Fibroblast of skin of abdomen (primary cell): ENCODE measurements around the gene MED8. TPM values are rescaled to one million over a fixed set of nuclear protein-coding genes. Genes with fewer than 3 reads are reported as not detected.
A peak's percentile ranks its signal among the peaks of the same experiment; 100 is the strongest.

Source experiments
- DNase-seq: peaks from one replicate; pipeline ENCODE4 v3.0.0-alpha.2; 2013
- polyA plus RNA-seq, 2 experiments: library from polyadenylated mRNA; unstranded; fragments of 120-200 nt; gene quantifications; one replicate each; pipeline ENCODE4 v1.2.1, GENCODE V29; 2013; ENCODE audit not compliant: insufficient read length in 2 of 2

MED8 gene, protein sequence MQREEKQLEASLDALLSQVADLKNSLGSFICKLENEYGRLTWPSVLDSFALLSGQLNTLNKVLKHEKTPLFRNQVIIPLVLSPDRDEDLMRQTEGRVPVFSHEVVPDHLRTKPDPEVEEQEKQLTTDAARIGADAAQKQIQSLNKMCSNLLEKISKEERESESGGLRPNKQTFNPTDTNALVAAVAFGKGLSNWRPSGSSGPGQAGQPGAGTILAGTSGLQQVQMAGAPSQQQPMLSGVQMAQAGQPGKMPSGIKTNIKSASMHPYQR
- 73.8 TPM for polyA plus RNA-seq (2013, experiment 1 of 2; ENCODE audit: insufficient read length)
- polyA plus RNA-seq (2013, experiment 2 of 2; ENCODE audit: insufficient read length), result 74.1 TPM

- DNase-seq, result peak; percentile 93
Observed at GRCh38 chr1:43389326-43390313, at the start of gene MED8, which contains the start of gene SZT2. TSS of gene MED8 (minus strand) at chr1:43389800. CDS start at chr1:43389764, 36 bp downstream. TSS of gene SZT2 (plus strand) at chr1:43389899. CDS start at chr1:43389969, 70 bp downstream.

GRCh38 chr1:43438953-43439581, 49.5 kb upstream of the MED8 start:
- DNase-seq, result no peak

DNA sequence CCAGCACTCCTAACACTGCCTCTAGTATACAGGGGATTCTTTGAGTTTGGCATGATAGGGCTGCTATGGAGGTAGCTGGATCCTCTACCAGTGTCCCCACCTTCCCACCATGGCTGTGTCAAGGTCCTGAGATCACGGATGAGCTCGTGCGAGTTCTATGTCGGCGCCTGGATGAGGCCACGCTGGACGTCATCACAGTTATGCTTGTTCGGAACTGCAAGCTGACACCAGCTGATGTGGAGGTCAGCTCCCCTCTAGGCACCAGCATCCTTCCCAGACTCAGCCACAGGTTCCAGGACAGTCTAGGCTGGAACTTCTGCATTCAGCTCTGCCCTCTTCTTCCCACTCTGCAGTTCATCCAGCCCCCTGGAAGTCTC, 49.0 kb upstream of the MED8 start:
- no peak for DNase-seq

DNA sequence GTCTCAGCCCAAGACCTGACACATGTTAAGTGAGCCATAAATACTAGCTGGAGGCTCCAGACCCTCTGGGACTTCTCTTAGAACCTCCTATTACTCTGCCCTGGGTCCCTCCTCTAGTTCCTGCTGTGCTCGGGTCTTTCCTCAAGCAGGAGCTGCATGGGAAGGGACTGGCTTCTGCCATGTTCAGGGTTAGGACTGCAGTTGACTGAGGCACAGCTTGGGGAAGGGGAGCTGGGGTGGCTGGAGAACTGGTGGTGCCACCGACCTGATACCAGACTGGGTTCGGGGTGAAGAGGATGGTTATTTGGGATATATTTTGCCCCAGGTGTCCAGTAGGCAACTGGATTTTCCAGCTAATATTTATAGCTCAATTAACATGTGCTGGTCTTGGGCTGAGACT, 48.4 kb upstream of the MED8 start:
- no peak for DNase-seq

DNA sequence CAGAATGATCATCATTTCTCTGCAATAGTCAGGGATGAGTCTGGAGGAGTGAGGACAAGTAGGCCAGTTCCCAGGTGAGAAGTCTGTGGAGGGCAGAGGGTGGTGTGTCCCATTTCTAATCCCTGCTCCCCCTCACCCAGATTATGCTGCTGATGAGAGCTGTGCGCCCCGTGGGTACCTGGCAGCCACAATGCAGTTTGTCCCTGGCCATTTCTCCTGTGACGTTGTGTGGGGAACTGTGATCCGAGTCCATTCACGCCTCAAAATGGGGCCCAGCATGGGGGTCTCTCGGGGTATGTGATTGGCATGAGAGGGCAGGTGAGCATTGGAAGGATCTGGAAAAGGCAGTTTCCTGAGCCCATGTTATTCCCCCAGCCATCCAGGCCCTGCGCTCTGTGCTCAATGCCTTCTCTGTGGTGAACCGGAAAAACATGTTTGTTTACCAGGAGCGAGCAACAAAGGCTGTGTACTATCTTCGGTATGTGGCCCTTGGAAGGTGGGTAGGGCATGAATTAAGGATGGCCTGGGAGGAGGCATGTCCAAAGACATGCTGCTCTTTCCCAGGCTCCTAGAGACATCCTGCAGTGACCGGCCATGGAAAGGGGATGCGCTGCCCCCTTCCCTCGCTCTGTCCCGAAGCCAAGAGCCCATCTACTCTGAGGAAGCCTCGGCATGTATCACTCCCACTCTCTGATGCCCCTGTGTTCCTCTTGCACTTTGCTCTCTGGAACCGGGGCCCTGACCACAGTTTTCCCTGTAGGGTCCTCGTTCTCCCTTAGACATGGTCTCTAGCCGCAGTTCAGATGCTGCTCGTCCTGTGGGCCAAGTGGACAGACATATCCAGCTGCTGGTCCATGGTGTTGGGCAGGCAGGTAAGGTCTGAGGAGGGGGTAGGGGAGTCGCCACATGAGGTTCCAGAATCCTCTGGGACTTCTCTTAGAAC, 47.7 kb upstream of the MED8 start:
- DNase-seq, result no peak

GRCh38 chr1:43436371-43436770, 46.8 kb upstream of the MED8 start:
- no peak for DNase-seq

DNA sequence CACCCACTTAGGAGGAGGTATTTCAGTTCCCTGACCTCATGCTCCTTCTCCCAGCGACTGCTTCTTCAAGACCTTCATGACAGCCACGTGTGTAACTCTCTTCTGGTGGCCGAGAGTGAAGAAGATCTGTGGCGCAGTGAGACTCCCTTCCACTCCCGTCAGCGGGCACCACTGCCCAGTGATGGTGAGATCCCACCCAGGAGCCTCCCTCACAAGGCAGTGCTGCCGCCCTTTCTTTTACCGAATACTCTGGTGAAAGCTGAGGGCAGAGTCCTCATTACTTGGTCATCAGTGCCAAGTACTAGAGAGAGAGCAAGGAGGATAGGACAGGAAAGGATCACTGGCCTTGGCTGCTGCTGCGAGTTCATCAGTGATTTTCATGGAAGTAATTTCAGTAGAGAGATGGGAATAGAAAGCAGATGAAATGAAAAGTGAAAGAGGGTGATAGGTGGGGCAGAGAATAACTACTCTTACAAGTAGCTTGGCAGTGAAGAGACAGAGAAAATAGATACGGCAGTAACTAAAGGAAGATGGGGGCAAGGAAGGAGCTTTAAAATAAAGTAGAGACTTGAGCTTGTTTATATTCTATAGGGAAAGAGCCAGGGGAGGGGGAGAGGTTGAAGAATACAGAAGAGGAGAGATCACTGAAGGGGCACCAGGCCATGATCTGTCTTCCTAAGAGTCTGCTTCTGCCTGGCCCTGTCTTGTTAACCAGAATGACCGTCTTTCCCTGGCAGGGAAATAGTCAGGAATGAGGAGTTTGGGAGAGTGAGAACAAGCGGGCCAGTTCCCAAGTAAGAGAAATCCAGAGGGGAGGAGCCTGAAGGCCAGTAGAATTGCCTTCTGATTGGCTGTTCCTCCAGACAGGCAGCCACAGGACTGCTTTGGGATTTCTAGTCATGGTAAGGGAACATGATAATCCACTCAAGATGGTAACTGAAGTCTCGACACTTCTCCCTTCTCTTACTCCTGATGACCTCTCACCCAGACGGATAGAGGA, 45.8 kb upstream of the MED8 start:
- peak; percentile 42 for DNase-seq

DNA sequence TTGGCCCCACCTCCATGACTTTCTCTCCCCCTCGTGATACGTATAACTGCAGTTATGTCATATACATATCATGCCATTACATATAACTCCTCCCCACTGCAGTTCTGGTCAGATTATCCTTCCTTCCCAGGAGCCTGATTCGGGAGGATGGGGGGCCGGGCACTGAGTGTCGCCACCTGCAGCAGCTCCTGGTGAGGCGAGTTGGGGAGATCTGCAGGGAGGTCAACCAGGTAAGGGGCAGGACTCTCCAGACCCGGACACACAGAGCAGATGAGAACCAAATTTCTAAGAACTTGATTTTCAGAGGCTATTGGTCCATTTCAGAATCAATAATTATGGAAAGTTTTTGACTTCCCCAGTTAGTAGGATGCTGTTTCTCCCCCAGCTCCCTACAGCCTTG, 44.7 kb upstream of the MED8 start:
- no peak for DNase-seq

DNA sequence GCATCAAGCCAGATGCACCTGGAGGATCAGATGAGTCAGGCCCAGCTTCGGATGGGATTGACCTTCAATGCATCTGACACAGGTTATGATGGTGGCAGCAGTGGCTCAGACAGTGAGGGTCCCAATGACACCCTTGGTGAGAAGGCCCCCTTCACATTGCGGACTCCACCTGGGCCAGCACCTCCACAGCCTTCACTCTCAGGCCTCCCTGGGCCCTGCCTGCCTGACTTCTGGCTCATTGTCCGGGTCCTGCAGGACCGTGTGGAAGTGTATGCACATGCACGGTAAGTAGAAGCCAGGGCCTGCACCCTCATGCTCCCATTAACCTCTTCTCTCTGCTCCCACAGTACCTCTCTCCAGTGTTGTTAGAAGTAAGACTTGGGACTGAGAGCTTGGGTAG, 43.3 kb upstream of the MED8 start:
- no peak for DNase-seq

DNA sequence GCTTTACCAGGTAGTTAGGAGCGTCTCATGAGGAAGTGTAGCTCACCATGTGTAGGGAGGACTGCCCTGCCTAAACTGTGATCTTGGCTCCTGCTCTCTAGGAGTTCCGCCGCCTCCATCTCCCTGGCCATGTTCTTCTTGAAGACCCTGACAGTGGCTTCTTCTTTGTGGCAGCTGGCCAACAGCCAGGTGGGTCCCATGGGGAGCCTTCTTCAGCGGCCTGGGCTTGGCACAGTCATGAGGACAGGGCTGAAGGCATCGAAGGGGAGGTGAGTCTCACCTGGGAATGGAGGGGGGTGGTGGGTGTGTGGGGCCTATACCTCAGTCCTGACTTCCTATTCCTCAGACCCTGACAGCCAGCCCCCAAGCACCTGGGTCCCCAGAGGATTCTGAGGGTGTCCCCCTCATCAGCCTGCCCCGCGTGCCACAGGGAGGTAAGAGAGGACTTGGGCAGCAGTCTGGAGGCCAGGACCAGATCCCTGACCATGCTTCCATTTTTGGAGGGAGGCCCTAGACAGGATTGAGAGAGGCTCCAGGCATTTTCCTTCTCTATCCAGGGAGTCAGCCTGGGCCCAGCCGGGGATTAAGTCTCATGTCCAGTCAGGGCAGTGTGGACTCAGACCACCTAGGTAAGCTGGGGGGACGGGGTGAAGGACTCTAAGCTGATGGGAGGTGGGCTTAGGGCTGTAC, 42.7 kb upstream of the MED8 start:
- no peak for DNase-seq

DNA sequence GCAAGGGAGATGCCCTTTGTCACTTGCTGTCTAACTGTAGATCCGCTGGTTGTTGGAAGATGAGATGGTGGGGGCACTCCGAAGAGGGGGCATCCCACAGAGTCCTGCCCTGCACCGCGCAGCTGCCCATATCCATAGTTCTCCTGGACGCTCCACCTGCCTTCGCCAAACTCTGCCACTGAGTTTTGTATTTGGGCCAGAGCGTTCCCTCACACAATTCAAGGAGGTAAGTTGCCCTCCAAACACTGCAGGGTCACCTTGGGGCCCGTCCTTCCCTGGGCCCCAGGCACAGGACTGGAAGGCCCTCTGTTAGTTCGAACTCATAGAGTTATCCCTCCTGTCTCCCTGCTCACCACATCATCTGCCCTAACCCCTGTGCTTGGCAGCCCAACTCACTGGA, 42.1 kb upstream of the MED8 start:
- no peak for DNase-seq

DNA sequence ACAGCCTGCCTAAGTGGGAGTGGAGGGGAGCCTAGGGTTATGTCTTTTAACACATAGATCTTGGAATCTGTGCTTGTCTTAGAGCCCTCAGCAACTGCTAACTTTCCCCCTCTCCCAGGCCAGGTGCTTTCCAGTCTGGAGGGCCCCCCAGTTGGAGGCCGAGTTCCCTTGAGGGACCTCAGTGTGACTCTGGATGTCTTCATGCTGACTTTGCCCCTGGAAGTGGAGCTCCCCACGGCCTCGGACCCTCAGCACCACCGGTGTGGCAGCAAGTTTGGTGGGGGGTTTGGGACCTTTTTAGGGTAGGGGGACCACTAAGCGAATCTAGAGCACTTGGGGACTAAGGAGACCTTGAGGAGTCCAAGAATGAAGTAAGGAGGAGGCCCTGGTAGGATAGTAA, 41.2 kb upstream of the MED8 start:
- no peak for DNase-seq

GRCh38 chr1:43427941-43428340, 38.3 kb upstream of the MED8 start:
- no peak for DNase-seq

DNA sequence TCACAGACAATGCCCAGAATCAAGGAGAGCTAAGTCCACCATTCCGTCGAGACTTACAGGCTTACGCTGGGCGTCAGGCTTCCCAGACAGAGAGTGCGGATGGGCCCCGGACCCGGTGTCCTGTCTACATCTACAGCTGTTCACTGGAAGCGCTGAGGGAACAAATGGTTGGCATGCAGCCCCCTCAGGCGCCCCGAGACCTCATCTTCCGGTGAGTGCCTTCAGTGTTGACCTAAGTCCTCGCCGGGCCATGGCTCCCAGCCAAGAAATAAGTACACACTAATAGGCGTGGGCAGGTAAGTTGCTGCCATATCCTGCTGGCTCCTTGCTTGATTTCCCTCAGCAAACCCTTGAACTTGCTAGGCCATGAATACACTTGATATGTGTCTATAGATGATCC, 37.9 kb upstream of the MED8 start:
- DNase-seq, result no peak

GRCh38 chr1:43426221-43426620, 36.6 kb upstream of the MED8 start:
- no peak for DNase-seq

DNA sequence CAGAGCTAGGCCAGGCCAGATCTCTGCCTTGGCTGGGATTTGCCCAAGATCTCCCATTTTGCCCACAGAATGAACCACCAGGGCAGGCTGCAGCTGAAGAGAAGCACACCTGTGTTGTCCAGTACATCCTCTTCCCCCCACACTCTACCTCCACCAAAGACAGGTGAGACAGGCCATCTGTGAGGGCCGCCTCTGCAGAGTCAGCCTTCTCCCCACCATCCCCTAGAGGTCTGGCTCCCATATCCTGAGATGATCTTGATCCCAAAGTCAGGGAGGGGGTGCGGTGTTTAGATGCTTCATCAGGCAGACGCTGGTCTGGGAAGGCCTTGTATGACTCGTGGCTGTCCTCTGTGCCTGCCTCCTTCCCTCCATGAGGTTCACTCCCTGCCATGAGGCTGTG, 35.4 kb upstream of the MED8 start:
- DNase-seq, result peak; percentile 7

DNA sequence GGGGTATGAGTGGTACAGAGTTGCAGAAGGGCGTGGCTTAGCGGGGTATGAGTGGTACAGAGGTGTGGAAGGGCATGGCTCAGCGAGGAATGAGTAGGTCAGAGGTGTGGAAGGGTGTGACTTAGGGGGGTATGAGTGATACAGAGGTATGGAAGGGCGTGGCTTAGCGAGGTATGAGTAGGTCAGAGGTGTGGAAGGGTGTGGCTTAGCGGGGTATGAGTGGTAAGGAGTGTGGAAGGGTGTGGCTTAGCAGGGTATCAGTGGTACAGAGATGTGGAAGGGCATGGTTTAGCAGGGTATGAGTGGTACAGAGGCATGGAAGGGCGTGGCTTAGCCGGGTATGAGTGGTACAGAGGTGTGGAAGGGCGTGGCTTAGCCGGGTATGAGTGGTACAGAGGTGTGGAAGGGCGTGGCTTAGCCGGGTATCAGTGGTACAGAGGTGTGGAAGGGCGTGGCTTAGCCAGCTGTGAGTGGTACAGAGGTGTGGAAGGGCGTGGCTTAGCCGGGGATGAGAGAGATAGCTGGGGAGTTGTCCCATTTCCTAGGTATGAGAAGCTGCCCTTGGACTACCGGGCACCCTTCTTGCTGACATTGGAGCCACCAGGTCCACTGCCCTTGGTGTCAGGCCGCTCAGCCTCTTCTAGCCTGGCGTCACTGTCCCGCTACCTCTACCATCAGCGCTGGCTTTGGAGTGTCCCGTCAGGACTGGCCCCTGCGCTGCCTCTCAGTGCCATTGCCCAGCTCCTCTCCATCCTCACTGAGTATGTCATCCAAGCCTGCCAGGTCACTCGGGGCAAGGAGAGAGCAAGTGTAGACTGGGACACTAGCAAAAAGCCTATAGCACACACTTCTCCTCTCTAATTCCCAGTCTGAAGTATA, 34.3 kb upstream of the MED8 start:
- no peak for DNase-seq

- DNase-seq, result no peak
Observed at GRCh38 chr1:43422995-43423671, 33.5 kb upstream of the MED8 start.
